ENCODE data around the gene PCK1.

The PCK1 gene

DNA sequence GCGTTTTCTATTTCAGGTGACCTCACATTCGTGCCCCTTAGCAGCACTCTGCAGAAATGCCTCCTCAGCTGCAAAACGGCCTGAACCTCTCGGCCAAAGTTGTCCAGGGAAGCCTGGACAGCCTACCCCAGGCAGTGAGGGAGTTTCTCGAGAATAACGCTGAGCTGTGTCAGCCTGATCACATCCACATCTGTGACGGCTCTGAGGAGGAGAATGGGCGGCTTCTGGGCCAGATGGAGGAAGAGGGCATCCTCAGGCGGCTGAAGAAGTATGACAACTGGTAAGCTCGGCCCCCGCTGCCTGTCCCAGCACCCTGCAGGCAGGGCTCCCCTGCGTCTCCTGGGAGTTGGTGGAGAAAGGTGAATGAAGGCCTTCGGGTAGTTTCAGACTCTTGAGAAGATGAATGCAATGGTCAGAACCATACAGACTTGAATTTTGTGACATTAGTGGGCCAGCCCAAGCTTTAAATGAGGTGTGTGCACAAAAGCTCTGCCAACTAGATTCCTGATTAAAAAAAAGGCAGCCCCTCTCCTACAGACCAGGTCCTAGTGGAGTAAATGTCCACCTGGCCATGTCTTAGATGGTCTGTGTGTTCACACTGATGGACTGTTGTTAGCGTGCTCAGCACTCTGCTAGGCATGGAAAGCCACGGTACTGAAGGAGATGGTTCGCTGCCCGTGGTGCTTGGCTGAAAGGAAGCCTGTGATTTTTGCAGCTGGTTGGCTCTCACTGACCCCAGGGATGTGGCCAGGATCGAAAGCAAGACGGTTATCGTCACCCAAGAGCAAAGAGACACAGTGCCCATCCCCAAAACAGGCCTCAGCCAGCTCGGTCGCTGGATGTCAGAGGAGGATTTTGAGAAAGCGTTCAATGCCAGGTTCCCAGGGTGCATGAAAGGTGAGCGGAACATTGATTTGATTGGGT, 708 bp downstream of the PCK1 start:
- DNase-seq: no peak

DNA sequence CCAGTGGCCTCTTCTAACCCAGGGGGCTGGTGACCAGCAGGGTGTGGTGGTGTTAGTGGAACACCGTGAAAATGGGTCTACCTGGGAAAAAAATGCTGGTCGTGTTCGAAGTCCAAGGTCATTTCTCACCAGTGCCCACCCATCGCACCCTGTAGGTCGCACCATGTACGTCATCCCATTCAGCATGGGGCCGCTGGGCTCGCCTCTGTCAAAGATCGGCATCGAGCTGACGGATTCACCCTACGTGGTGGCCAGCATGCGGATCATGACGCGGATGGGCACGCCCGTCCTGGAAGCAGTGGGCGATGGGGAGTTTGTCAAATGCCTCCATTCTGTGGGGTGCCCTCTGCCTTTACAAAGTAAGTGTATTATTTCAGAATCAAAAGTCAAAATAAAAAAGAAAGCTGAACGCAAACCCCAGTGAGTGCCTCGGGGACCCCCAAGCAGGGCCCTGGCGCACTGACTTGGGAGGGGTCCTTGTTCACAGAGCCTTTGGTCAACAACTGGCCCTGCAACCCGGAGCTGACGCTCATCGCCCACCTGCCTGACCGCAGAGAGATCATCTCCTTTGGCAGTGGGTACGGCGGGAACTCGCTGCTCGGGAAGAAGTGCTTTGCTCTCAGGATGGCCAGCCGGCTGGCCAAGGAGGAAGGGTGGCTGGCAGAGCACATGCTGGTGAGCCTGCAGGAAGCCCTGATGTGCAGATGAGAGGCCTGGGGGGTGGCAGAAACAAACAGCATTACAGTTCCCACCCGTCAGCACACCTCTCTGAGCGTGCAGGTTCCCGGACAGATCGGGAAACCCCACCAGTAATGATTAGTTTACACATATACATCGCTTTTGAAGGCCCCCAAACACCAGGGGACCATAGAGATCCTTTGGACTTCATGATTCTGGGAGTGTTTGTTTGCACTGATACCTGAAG, 1.9 kb downstream of the PCK1 start:
- DNase-seq: no peak

DNA sequence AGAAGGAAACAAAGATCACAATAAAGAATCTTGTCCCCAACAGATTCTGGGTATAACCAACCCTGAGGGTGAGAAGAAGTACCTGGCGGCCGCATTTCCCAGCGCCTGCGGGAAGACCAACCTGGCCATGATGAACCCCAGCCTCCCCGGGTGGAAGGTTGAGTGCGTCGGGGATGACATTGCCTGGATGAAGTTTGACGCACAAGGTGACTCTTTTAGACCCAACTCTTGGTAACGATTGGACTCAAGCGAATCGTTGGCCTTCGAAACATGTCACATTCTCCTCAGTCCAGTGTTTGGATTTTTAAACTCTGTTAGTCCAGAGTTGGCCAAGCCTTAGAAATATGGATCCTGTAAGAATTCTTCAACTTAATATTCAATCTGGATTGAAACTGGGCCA, 2.6 kb downstream of the PCK1 start:
- no peak for DNase-seq

DNA sequence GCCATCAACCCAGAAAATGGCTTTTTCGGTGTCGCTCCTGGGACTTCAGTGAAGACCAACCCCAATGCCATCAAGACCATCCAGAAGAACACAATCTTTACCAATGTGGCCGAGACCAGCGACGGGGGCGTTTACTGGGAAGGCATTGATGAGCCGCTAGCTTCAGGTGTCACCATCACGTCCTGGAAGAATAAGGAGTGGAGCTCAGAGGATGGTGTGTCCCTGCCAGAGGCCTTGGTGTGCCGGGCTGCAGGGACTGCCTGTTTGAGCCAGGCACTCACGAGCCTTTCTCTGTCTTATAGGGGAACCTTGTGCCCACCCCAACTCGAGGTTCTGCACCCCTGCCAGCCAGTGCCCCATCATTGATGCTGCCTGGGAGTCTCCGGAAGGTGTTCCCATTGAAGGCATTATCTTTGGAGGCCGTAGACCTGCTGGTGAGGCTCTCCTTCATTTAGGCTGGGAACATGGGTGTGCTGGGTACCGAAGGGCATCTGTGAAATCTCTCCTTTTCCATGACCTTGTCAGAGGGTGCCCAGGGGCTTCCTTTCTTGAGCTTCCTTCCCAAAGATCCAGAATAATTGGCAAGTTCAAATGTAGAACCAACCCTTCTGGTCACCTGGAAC, 3.4 kb downstream of the PCK1 start:
- DNase-seq: no peak

DNA sequence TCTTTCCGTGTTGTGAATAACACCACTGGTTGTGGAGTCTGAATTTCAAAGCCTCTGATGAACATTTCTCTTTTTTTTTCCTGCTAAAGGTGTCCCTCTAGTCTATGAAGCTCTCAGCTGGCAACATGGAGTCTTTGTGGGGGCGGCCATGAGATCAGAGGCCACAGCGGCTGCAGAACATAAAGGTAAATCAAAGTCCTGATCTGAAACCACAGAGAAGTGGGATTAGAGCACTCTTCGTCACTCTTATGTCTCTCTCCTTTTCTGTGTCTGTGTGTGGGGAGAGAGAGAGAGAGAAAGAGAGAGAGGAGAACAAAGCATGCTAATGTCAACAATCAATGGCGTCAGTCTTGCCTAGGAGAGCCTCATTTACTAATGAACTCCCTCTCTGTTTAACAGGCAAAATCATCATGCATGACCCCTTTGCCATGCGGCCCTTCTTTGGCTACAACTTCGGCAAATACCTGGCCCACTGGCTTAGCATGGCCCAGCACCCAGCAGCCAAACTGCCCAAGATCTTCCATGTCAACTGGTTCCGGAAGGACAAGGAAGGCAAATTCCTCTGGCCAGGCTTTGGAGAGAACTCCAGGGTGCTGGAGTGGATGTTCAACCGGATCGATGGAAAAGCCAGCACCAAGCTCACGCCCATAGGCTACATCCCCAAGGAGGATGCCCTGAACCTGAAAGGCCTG, 4.2 kb downstream of the PCK1 start:
- DNase-seq: no peak

DNA sequence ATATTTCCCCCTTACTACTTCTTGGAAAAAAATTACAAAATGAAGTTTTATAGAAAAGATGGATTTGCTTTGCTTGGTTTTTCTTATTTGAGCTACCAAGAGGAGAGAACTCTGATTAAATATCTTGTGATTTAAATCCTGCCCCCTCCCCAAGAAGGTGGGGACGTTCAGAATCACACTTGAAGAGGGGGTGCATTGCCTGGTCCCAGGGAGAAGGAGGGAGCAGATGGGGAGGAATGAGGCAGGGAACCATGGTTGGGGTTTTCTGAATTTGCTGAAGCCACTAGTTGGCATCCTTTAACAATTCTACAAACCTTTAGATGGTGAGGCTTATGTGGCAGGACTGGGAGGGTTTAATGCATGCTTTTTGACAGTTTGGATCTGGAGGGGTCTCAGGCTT, 5.5 kb downstream of the PCK1 start:
- DNase-seq: no peak

DNA sequence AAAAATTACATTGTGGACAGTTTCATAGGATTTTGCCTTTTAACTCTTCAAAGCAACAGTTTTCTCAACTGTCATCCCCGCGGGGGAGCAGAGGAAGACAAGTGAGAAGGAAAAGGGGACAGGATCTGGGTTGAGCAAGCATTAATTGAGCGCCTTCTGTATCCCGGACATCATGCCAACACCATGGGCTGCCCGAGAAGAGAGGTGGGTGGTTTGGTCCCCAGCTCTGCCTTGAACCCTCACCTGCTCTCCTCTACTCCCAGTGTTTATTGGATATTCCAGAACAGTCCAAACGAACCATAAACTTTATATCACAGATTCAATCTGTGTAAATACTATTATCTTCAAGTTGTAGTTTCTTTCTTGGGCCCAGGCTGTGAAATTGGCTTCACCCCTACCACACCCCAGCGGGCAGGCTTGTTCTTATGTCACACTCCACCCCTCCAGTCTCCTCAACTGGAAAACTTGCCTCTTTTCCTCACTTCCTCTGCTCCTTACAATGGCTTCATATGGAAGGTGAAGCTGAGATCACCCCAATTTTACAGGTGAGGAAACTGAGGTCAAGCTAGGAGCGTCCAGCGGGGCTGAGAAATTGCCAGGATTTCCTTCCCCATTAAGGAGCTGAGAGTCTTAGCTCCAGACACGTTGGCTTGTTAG, 6.0 kb downstream of the PCK1 start:
- DNase-seq: no peak

GRCh38 chr20:57567471-57568079, 6.7 kb downstream of the PCK1 start:
- DNase-seq: no peak

- DNase-seq: no peak
These were observed 7.4 kb downstream of the PCK1 start for GRCh38 chr20:57568088-57568896.

DNA sequence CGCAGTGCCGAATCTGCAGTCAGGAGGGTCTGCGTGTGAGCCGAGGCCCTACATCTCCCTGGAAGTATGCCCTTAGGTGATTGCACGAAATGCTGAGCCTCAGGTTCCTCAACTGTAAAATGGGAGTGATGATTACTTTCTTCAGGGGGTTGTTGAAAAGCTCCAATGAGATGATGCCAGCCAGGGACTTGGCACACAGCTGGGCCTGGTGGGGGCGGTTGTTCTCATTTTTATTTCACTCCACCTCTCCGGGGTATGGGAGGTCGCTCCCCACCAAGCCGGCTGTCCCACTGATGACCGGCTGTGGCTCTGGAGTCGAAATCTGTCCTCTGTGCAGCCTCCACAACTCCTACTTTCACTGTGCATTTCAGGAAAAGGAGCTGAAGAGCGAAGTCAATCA, 8.1 kb downstream of the PCK1 start:
- DNase-seq: no peak

GRCh38 chr20:57570145-57570850, 9.4 kb downstream of the PCK1 start:
- no peak for DNase-seq

- DNase-seq: no peak
These were observed 10.0 kb downstream of the PCK1 start for GRCh38 chr20:57570920-57571319.

GRCh38 chr20:57571782-57572416, 11.0 kb downstream of the PCK1 start:
- DNase-seq: no peak

DNA sequence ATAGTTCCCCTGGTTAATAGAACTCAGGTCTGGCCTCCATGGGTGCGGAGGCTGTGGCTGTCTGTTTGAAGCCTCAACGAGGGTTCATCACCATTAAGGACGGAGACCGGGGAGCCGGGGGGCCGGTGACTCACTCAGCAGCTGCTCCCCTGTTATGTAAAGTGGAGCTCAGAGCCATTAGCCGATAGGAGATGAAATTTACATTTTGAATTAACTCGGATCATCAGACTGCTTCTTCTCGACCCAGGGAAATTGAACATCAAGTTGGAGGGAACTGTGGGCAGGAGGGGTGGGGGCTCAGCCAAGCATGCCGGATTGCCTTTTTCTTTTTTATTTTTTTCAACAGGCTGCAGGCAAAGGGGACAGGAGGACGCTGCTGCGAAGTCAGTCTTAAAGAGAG, 12.3 kb downstream of the PCK1 start:
- DNase-seq: no peak

GRCh38 chr20:57573894-57574293, 13.0 kb downstream of the PCK1 start:
- no peak for DNase-seq

DNA sequence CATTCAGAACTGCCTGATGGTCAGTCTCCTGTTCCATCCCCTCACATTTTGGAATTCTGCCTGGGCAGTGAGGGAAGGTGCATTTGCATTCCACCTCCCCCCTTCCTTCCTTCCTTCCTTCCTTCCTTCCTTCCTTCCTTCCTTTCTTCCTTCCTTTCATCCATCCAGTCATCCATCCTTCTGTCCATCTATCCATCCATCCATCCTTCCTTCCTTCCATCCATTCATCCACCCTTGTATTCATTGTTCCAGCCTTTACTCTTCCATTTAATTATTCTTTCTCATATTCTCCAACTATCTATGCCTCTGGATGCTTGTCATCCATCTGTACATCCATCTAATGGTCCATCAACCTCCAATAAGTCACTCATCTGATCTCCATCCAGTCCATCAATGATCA, 14.0 kb downstream of the PCK1 start:
- DNase-seq: no peak

DNA sequence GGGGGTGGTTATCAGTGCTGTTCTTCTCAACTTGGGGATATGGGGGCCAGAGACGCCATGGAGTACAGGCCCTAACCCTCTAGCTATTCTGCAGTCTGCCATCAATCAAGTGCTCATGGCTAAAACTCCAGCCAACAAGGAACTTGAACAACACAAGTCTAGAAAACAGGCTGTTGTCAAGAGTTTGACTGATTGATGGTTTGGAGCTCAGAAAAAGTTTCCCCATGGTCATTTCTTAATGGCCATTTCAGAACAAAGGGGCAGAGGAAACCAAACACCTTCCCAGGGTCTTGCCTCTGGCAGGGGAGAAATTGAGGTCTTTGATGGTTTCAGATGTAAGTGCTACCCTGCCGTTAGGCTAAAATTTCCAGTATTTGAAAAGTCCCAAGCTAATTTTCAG, 15.1 kb downstream of the PCK1 start:
- no peak for DNase-seq

DNA sequence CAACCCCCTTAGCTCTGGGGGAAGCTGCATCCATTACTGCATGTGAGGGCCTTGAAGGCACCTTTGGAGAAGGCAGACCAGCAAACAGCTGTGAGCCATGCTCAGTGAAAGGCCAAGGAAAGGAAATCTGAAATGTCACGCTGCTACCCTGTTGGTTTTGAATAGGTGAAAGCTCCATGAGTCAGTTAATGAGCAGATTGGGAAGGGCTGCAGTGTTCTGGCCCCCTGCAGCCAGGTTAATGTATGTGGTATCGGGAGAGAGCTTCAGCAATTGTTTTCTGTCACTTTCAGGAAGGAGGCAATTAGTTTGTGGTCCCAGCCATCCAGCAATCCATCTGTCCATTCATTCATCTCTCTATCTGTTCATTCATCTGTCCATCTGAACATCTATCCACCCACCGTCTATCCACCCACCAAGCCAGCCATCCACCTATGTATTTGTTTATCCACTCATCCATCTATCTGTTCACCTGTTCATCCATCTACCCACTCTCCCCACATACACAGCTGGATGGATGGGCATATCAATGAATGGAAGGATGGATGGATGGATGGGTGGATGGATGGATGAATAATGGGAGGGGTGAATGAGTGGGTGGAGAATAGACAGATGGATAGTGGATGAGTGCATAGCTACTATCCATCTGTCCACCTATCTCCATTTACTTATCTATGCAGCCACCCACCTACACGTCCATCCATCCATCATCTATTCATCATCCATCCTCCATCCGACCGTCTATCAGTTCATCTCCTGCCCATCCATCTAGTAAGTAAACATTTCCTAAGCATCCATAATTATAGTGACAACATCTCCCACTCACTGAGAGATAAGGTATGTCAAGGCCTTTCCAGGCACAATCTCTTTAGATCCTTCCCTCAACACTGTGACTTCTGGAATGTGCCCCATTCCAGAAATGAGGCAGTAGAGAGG, 16.0 kb downstream of the PCK1 start:
- DNase-seq: no peak

Measured in CD4-positive, alpha-beta T cell treated with Interferon gamma for 1 hour (primary cell).